Measurements from ENCODE around the gene COMMD3. TPM values are rescaled to one million over a fixed set of nuclear protein-coding genes. Genes with fewer than 3 reads are reported as not detected.

Gene COMMD3
- total and polyA plus RNA-seq, 2 of the 8 experiments (the other 6 are each of a cell fraction or from before 2014, with no cell fraction given): 2.3 to 2.7 TPM

GRCh38 chr10:22339761-22340328 lies 23.7 kb downstream of the COMMD3 start (continued):
- TF ChIP-seq CTCF (IDR thresholded peaks at IDR 0.05; ENCODE audit: control extremely low read depth in 1 of 3, insufficient read depth in 1 of 3, low read depth in 1 of 3, low read length in 3 of 3) (no peak), SIRT6 (IDR thresholded peaks at IDR 0.05; ENCODE audit: low read length) (no peak), RXRA (IDR thresholded peaks at IDR 0.05; ENCODE audit: insufficient read depth, low read depth, low read length) (no peak), CTBP2 (IDR thresholded peaks at IDR 0.05; ENCODE audit: borderline replicate concordance, insufficient read depth, insufficient read length, low read length) (no peak), SP2 (IDR thresholded peaks at IDR 0.05; ENCODE audit: low read length) (no peak)

Data from H1 (cell line).